Osteoblast (primary cell): ENCODE results near the gene C2CD2L. TPM values are rescaled to one million over a fixed set of nuclear protein-coding genes. Genes with fewer than 3 reads are reported as not detected.

Experiments
- DNase-seq: peaks from one replicate; pipeline ENCODE4 v3.0.0; 2011; ENCODE audit warnings: low spot score, mixed read lengths; ENCODE audit not compliant: insufficient read length; ENCODE audit errors: missing footprints
- H2AFZ ChIP-seq: 2 replicates; pipeline ENCODE4 v1.6.0; 2011; ENCODE audit warnings: mild to moderate bottlenecking, low read length
- H3K27ac ChIP-seq: 2 replicates; pipeline ENCODE4 v1.5.1; 2011; ENCODE audit warnings: mild to moderate bottlenecking, low read depth, low read length, moderate library complexity
- H3K27me3 ChIP-seq: 2 replicates; pipeline ENCODE4 v1.6.0; 2012; ENCODE audit warnings: mild to moderate bottlenecking, control low read depth, inconsistent platforms, low read length, moderate library complexity; ENCODE audit not compliant: insufficient read depth
- H3K36me3 ChIP-seq: 2 replicates; pipeline ENCODE4 v1.5.1; 2011; ENCODE audit warnings: mild to moderate bottlenecking, low read length, control low read depth, moderate library complexity; ENCODE audit not compliant: insufficient read depth
- H3K4me1 ChIP-seq: 2 replicates; pipeline ENCODE4 v1.5.1; 2011; ENCODE audit warnings: mild to moderate bottlenecking, low read length, control low read depth, moderate library complexity; ENCODE audit not compliant: insufficient read depth
- H3K4me2 ChIP-seq: 2 replicates; pipeline ENCODE4 v1.6.0; 2011; ENCODE audit warnings: mild to moderate bottlenecking, low read length; ENCODE audit not compliant: insufficient read depth
- H3K4me3 ChIP-seq: fragments of 200-600 bp; sonication (generic); 3 replicates; pipeline ENCODE4 v1.5.1; 2012; ENCODE audit warnings: mild to moderate bottlenecking, low read length, inconsistent platforms; ENCODE audit not compliant: insufficient read depth
- H3K79me2 ChIP-seq: 2 replicates; pipeline ENCODE4 v1.6.0; 2012; ENCODE audit warnings: mild to moderate bottlenecking, low read length, control low read depth, inconsistent platforms; ENCODE audit not compliant: insufficient read depth
- H3K9me3 ChIP-seq: 2 replicates; pipeline ENCODE4 v1.5.1; 2011; ENCODE audit warnings: low read depth, low read length, control low read depth
- H4K20me1 ChIP-seq: 2 replicates; pipeline ENCODE4 v1.6.0; 2012; ENCODE audit warnings: mild to moderate bottlenecking, low read length, control low read depth; ENCODE audit not compliant: insufficient read depth
- CTCF ChIP-seq: IDR thresholded peaks from 2 replicates; pipeline ENCODE4 v1.5.1; 2011; ENCODE audit warnings: mild to moderate bottlenecking, low read depth, low read length, moderate library complexity; ENCODE audit errors: extremely low read depth
- total RNA-seq: library from RNA; depleted of rRNA; stranded (reverse); fragments of >200 nt; gene quantifications from 2 replicates; pipeline ENCODE4 v1.2.3, GENCODE V29; 2012

The C2CD2L gene
- total RNA-seq, 1 donor = 6.2 TPM

- H3K27ac ChIP-seq = no peak overlapping the region
- H3K27me3 ChIP-seq = no peaks in the 10 kb centered on the region
- peaks cover 12% of the 10 kb centered on the region for H3K4me1 ChIP-seq
- H4K20me1 ChIP-seq = peaks cover 2% of the 10 kb centered on the region
- H3K36me3 ChIP-seq = peaks cover 34% of the 10 kb centered on the region
- no peaks in the 10 kb centered on the region for H3K9me3 ChIP-seq
- no peak overlapping the region for H2AFZ ChIP-seq
- H3K4me2 ChIP-seq = no peak overlapping the region
- H3K4me3 ChIP-seq = no peak overlapping the region
- no peak for TF ChIP-seq CTCF
- peak; percentile 47 for DNase-seq
- H3K79me2 ChIP-seq = peaks cover 7% of the 10 kb centered on the region
These were observed 10.0 kb downstream of the C2CD2L start for GRCh38 chr11:119117004-119117706.

DNA sequence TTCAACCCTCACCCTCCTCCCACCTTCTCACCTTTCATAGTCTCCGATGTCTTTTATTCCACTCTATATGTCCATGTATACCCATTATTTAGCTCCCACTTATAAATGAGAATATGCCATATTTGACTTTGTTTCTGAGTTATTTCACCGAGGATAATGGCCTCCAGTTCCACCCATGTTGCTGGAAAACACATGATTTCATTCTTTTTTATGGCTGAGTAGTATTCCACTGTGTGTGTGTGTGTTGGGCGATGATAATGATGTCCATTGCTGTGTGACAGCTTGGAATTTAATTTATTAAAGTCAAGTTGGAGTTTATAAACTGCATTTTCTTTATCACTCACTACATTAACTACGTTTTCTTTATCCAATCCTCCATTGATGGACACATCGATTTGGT is 11.1 kb downstream of the C2CD2L start:
- no peak overlapping the region for H3K4me2 ChIP-seq
- no peak overlapping the region for H3K4me3 ChIP-seq
- no peak for TF ChIP-seq CTCF
- peak; percentile 18 for DNase-seq
- peaks cover 10% of the 10 kb centered on the region for H4K20me1 ChIP-seq
- H3K27ac ChIP-seq = no peak overlapping the region
- no peaks in the 10 kb centered on the region for H3K27me3 ChIP-seq
- peaks cover 17% of the 10 kb centered on the region for H3K4me1 ChIP-seq
- peaks cover 18% of the 10 kb centered on the region for H3K79me2 ChIP-seq
- H3K9me3 ChIP-seq = no peaks in the 10 kb centered on the region
- H2AFZ ChIP-seq = no peak overlapping the region
- H3K36me3 ChIP-seq = peaks cover 26% of the 10 kb centered on the region

DNA sequence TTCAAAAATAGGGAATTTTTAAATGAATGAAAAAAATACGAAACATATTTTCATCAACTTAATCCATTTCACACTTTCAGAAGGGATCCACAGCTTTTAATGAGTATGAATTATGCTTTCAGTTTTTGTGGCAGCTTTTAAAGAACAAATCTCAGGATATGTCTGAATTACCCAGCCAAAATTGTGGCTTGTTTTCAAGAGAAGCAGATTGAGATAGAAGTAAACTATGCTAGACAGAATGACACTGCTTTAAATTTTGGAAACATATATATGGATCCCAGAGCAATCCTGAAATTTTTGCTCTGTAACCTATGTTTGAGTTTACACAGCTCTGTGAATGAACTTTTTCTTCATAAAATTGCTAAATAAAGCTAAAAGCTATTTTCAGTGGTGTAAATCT is 11.8 kb downstream of the C2CD2L start:
- no peak overlapping the region for H3K27ac ChIP-seq
- H3K36me3 ChIP-seq = peaks cover 25% of the 10 kb centered on the region
- no peak overlapping the region for H3K4me2 ChIP-seq
- H3K79me2 ChIP-seq = peaks cover 23% of the 10 kb centered on the region
- no peaks in the 10 kb centered on the region for H3K27me3 ChIP-seq
- H3K9me3 ChIP-seq = no peaks in the 10 kb centered on the region
- peaks cover 17% of the 10 kb centered on the region for H3K4me1 ChIP-seq
- H2AFZ ChIP-seq = no peak overlapping the region
- H3K4me3 ChIP-seq = no peak overlapping the region
- DNase-seq = peak; percentile 49
- H4K20me1 ChIP-seq = peaks cover 11% of the 10 kb centered on the region
- TF ChIP-seq CTCF = no peak

DNA sequence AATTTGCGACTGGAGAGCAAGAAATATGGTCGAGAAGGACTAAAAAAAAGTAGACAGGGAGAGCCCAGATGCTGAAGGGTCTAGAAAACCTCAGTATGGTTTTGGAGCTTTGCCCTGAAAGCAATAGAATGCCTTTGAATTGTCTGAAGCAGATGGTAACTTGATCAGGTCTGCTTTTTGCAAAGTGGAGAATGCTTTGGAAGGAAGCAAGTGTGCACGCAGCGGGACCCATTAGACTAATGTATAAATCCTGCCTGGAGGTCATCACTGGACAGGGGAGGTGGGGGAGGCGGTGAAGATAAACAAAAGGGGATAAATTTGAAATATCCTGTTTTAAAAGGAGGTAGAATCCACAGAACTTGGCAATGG is 13.5 kb downstream of the C2CD2L start:
- Histone ChIP-seq H4K20me1 (peaks cover 11% of the 10 kb centered on the region), H3K79me2 (peaks cover 28% of the 10 kb centered on the region), H3K9me3 (no peaks in the 10 kb centered on the region), H3K4me2 (peak overlapping the region; percentile 99), H3K27me3 (no peaks in the 10 kb centered on the region), H3K36me3 (peaks cover 19% of the 10 kb centered on the region), H3K4me1 (peaks cover 17% of the 10 kb centered on the region), H3K27ac (peak overlapping the region; percentile 68), H2AFZ (peak overlapping the region; percentile 91), H3K4me3 (peak overlapping the region; percentile 91)
- no peak for TF ChIP-seq CTCF
- peak; percentile 82 for DNase-seq
